ENCODE measurements around the gene LRIG3. TPM values are rescaled to one million over a fixed set of nuclear protein-coding genes. Genes with fewer than 3 reads are reported as not detected.
"Not testable (repeated sequence)": the region's sequence is repeated elsewhere in the genome, so short reads cannot be mapped to it uniquely, and the experiment has no call there.

The LRIG3 gene
- total and polyA plus RNA-seq, 3 experiments from 2014 or later, result 0.22 TPM; not detected in 2

- Histone ChIP-seq H3K36me3 (ENCODE audit: insufficient read depth, low read length) (no peaks in the 10 kb centered on the region), H3K27me3 (ENCODE audit: insufficient read depth, low read length, poor library complexity, severe bottlenecking) (no peaks in the 10 kb centered on the region), H3K4me3 (ENCODE audit: low read length) (no peak overlapping the region), H3K9me3 (ENCODE audit: low read length) (no peaks in the 10 kb centered on the region), H3K4me1 (ENCODE audit: insufficient read depth, low read length) (no peaks in the 10 kb centered on the region), H3K27ac (ENCODE audit: low read depth, low read length) (no peak overlapping the region)
- Mint-ChIP-seq H3K27me3 (no peaks in the 10 kb centered on the region), H3K4me1 (no peaks in the 10 kb centered on the region), H3K9me3 (peaks cover 3 to 6% (median 3%) of the 10 kb centered on the region in 5 donors), H3K27ac (no peak overlapping the region), H3K4me3 (no peak overlapping the region), H3K36me3 (no peaks in the 10 kb centered on the region)
- no peak for DNase-seq
- POLR2A ChIA-PET, result no interaction called here
- CTCF ChIA-PET, result no interaction called here
Observed at GRCh38 chr12:58858030-58858429, 62.3 kb downstream of the LRIG3 start.

DNA sequence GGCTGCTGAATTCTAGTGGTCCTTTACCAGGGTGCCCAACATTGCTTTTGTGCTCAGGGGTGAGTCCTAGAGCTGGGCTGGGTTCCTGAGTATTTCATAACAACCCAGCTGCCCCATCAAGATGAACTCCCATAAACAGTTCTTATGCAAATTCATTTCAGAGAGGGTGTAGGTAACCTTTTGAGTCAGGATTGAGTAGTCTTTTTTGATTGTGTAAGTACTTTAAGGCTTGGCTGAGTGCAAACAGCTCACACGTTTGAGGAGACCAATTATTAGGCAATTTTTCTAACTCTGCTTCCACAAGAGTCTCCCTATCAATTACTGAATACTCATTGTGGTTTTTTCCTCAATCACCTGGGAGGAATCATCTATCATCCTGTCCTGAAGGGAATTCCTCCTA lies 63.1 kb downstream of the LRIG3 start:
- H3K27me3 Mint-ChIP-seq, CTCF ChIA-PET: not testable (repeated sequence)

GRCh38 chr12:58855630-58856029 lies 64.7 kb downstream of the LRIG3 start:
- H3K27me3 Mint-ChIP-seq; H3K4me3 Mint-ChIP-seq; H3K4me1 Mint-ChIP-seq; H3K4me3 ChIP-seq (ENCODE audit: low read length); CTCF ChIA-PET; H3K4me1 ChIP-seq (ENCODE audit: insufficient read depth, low read length); DNase-seq; H3K27me3 ChIP-seq (ENCODE audit: insufficient read depth, low read length, poor library complexity, severe bottlenecking); H3K9me3 ChIP-seq (ENCODE audit: low read length); H3K9me3 Mint-ChIP-seq; POLR2A ChIA-PET; H3K36me3 Mint-ChIP-seq; H3K27ac Mint-ChIP-seq; H3K36me3 ChIP-seq (ENCODE audit: insufficient read depth, low read length); H3K27ac ChIP-seq (ENCODE audit: low read depth, low read length): not testable (repeated sequence)

More for the DNA sequence above, 63.1 kb downstream of the LRIG3 start:
- DNase-seq; H3K9me3 Mint-ChIP-seq; H3K36me3 ChIP-seq (ENCODE audit: insufficient read depth, low read length); H3K27me3 ChIP-seq (ENCODE audit: insufficient read depth, low read length, poor library complexity, severe bottlenecking); H3K4me3 Mint-ChIP-seq; H3K9me3 ChIP-seq (ENCODE audit: low read length); H3K4me1 Mint-ChIP-seq; H3K4me3 ChIP-seq (ENCODE audit: low read length); H3K27ac ChIP-seq (ENCODE audit: low read depth, low read length); H3K36me3 Mint-ChIP-seq; POLR2A ChIA-PET; H3K27ac Mint-ChIP-seq; H3K4me1 ChIP-seq (ENCODE audit: insufficient read depth, low read length): not testable (repeated sequence)

GRCh38 chr12:58850826-58851225 lies 69.5 kb downstream of the LRIG3 start:
- Mint-ChIP-seq H3K27me3 (no peaks in the 10 kb centered on the region), H3K4me1 (no peaks in the 10 kb centered on the region), H3K36me3 (no peaks in the 10 kb centered on the region), H3K9me3 (peaks cover 0 to 6% (median 2%) of the 10 kb centered on the region in 5 donors), H3K27ac (no peak overlapping the region), H3K4me3 (no peak overlapping the region)
- no peaks in the 10 kb centered on the region for H3K36me3 ChIP-seq (ENCODE audit: insufficient read depth, low read length)
- CTCF ChIA-PET, result no interaction called here
- H3K9me3 ChIP-seq (ENCODE audit: low read length), result no peaks in the 10 kb centered on the region
- POLR2A ChIA-PET, result no interaction called here
- no peaks in the 10 kb centered on the region for H3K4me1 ChIP-seq (ENCODE audit: insufficient read depth, low read length)
- no peak overlapping the region for H3K4me3 ChIP-seq (ENCODE audit: low read length)
- DNase-seq, result no peak
- H3K27ac ChIP-seq (ENCODE audit: low read depth, low read length), result no peak overlapping the region
- H3K27me3 ChIP-seq (ENCODE audit: insufficient read depth, low read length, poor library complexity, severe bottlenecking), result no peaks in the 10 kb centered on the region

DNA sequence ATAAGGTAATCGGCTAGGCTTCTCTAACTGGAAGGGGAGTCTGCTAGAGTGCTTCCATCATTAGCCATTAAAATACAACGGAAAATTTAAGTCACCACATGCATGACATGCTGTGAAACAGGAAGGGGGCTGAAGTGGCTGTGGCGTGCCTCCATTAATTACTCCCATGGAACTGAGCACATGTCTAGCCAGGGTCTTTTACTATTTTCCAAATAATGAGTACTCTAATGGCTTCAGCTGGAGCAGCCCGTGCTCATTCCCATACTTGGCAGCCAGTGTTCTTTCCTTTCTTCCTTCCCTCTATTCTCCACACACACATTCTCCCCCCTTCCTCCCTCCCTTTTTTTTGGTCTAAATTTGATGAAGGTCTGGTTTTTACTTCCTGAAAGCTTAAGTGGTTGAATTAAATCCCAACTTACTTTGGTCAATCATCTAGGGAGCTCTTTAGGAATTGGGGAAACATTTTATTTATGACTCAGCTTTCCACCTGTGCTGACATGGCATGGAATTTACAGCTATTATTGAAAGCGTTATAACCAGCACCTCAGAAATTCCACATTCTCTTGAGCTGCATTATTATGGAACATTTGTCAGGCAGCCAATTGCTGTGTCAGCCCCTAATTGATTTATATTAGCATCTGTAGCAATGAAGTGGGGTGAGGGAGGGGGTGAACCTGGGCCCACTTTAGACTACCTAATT lies 72.3 kb downstream of the LRIG3 start:
- CTCF ChIA-PET, result no interaction called here
- Mint-ChIP-seq H3K27me3 (no peaks in the 10 kb centered on the region), H3K4me1 (no peaks in the 10 kb centered on the region), H3K36me3 (no peaks in the 10 kb centered on the region), H3K27ac (no peak overlapping the region), H3K4me3 (no peak overlapping the region), H3K9me3 (peaks cover 0 to 3% (median 0%) of the 10 kb centered on the region in 5 donors)
- no peaks in the 10 kb centered on the region for H3K36me3 ChIP-seq (ENCODE audit: insufficient read depth, low read length)
- H3K27ac ChIP-seq (ENCODE audit: low read depth, low read length), result no peak overlapping the region
- no peak overlapping the region for H3K4me3 ChIP-seq (ENCODE audit: low read length)
- H3K27me3 ChIP-seq (ENCODE audit: insufficient read depth, low read length, poor library complexity, severe bottlenecking), result no peaks in the 10 kb centered on the region
- no peak for DNase-seq
- POLR2A ChIA-PET, result no interaction called here
- no peaks in the 10 kb centered on the region for H3K4me1 ChIP-seq (ENCODE audit: insufficient read depth, low read length)
- H3K9me3 ChIP-seq (ENCODE audit: low read length), result no peaks in the 10 kb centered on the region

DNA sequence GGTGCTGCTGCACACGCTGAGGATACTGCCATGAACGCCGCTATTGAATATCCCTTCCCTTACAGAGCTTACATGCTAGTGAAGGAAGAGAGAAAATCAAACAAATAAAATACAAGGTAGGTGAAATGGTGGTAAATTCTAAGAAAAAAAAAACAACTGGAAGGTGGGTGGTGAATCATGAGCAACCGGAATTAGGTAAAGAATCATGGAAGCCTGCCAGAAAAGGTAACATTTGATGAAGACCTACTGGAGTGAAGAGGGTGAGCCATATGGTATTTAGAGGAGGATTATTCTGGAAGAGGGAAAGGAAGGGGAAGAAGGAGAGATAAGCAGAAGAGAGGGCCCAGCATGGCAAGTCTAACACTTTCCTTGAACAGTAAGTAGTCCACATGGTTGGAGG lies 76.1 kb downstream of the LRIG3 start:
- peaks cover 0 to 2% of the 10 kb centered on the region in 2 donors for H3K27me3 Mint-ChIP-seq
- no peaks in the 10 kb centered on the region for H3K27me3 ChIP-seq (ENCODE audit: insufficient read depth, low read length, poor library complexity, severe bottlenecking)
- no peak overlapping the region for H3K4me3 ChIP-seq (ENCODE audit: low read length)
- no peak overlapping the region for H3K27ac Mint-ChIP-seq
- no peaks in the 10 kb centered on the region for H3K9me3 ChIP-seq (ENCODE audit: low read length)
- DNase-seq, result no peak
- CTCF ChIA-PET, result no interaction called here
- no peaks in the 10 kb centered on the region for H3K4me1 Mint-ChIP-seq
- peaks cover 0 to 5% (median under 1%) of the 10 kb centered on the region in 5 donors for H3K9me3 Mint-ChIP-seq
- no peak overlapping the region for H3K27ac ChIP-seq (ENCODE audit: low read depth, low read length)
- POLR2A ChIA-PET, result no interaction called here
- H3K36me3 ChIP-seq (ENCODE audit: insufficient read depth, low read length), result no peaks in the 10 kb centered on the region
- no peak overlapping the region for H3K4me3 Mint-ChIP-seq
- H3K4me1 ChIP-seq (ENCODE audit: insufficient read depth, low read length), result no peaks in the 10 kb centered on the region
- no peaks in the 10 kb centered on the region for H3K36me3 Mint-ChIP-seq

GRCh38 chr12:58841058-58841798 lies 79.1 kb downstream of the LRIG3 start:
- Mint-ChIP-seq H3K4me1 (no peaks in the 10 kb centered on the region), H3K4me3 (no peak overlapping the region), H3K27me3 (peaks cover 0 to 4% of the 10 kb centered on the region in 2 donors), H3K9me3 (peaks cover 6 to 17% (median 10%) of the 10 kb centered on the region in 5 donors), H3K27ac (no peak overlapping the region), H3K36me3 (no peaks in the 10 kb centered on the region)
- H3K4me3 ChIP-seq (ENCODE audit: low read length), result no peak overlapping the region
- no peak for DNase-seq
- H3K27ac ChIP-seq (ENCODE audit: low read depth, low read length), result no peak overlapping the region
- ChIA-PET CTCF (no interaction called here), POLR2A (no interaction called here)
- no peaks in the 10 kb centered on the region for H3K4me1 ChIP-seq (ENCODE audit: insufficient read depth, low read length)
- no peaks in the 10 kb centered on the region for H3K9me3 ChIP-seq (ENCODE audit: low read length)
- no peaks in the 10 kb centered on the region for H3K36me3 ChIP-seq (ENCODE audit: insufficient read depth, low read length)
- no peaks in the 10 kb centered on the region for H3K27me3 ChIP-seq (ENCODE audit: insufficient read depth, low read length, poor library complexity, severe bottlenecking)

DNA sequence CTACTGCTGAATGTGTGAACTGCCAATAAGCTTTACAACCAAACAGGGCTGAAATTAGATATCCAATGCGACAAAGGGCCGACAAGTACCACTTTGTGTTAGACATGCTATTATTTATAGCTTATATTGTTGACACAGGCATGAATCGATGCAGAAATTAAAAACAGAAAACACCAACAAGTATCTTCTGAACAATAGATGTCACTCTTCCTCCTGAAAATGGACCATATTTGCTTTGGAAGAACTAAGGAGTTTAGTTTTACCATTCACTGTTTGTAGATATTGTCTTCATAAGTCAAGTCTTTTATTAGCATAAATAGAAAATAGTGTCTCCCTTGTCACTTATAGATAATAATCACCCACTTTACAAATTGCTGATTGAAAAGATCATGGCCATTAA lies 86.5 kb downstream of the LRIG3 start:
- POLR2A ChIA-PET, result no interaction called here

More for the DNA sequence above, 86.5 kb downstream of the LRIG3 start:
- Mint-ChIP-seq H3K9me3 (peaks cover 7 to 14% (median 13%) of the 10 kb centered on the region in 5 donors), H3K4me1 (no peaks in the 10 kb centered on the region), H3K27me3 (peaks cover 0 to 1% of the 10 kb centered on the region in 2 donors), H3K36me3 (no peaks in the 10 kb centered on the region), H3K4me3 (no peak overlapping the region), H3K27ac (no peak overlapping the region)
- no peaks in the 10 kb centered on the region for H3K4me1 ChIP-seq (ENCODE audit: insufficient read depth, low read length)
- DNase-seq, result no peak
- CTCF ChIA-PET, result no interaction called here
- no peak overlapping the region for H3K27ac ChIP-seq (ENCODE audit: low read depth, low read length)
- H3K36me3 ChIP-seq (ENCODE audit: insufficient read depth, low read length), result no peaks in the 10 kb centered on the region
- no peaks in the 10 kb centered on the region for H3K27me3 ChIP-seq (ENCODE audit: insufficient read depth, low read length, poor library complexity, severe bottlenecking)
- no peak overlapping the region for H3K4me3 ChIP-seq (ENCODE audit: low read length)
- H3K9me3 ChIP-seq (ENCODE audit: low read length), result no peaks in the 10 kb centered on the region
